ENCODE measurements around the gene TSC22D2.
"Not testable (repeated sequence)": the region's sequence is repeated elsewhere in the genome, so short reads cannot be mapped to it uniquely, and the experiment has no call there.

The TSC22D2 gene

DNA sequence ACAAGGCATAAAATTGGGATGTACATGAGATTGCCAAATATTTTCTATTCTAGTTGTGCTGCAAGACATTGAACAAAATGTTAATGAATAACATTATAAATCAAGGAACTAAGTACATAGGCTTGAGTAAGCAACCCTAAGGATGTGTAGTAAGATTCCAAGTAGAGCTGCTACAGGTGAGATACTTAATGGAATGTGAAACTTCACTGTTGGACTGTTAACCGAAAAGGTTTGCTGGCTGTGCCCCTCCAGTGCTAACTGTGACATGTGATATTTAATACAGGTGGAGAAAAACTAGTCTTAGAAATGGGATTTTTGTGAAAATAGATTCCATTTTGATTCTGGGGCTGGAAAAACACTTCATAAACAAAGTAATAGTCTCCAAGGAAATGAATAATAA lies 52.4 kb downstream of the TSC22D2 start:
- H3K9me3 Mint-ChIP-seq = no peaks in the 10 kb centered on the region
- H3K4me3 Mint-ChIP-seq = no peak overlapping the region
- no peaks in the 10 kb centered on the region for H3K4me1 Mint-ChIP-seq (ENCODE audit: low read depth)
- H3K36me3 Mint-ChIP-seq (ENCODE audit: low read depth) = peaks cover 36% of the 10 kb centered on the region
- H3K27ac Mint-ChIP-seq = no peak overlapping the region
- H3K27me3 Mint-ChIP-seq = no peaks in the 10 kb centered on the region
- no peak for DNase-seq

DNA sequence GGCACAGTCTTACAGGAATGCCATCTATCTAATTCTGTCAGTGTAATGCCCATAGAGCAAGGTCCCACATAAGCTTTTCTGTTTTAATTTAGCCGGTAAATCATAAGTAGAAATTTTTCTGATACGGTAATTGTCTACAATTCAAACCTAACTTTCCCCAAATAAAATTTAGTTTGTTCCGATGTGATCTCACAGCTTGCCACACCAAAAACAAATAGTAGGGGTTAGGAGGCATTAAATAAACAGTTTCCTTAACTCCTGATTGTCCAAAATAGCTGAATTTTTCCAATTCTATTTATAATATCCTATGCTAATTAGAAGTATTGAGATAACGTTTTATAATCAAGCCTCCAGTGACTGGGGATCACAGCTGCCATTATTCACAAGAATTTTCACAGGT lies 53.3 kb downstream of the TSC22D2 start:
- no peaks in the 10 kb centered on the region for H3K27me3 Mint-ChIP-seq
- no peak for DNase-seq
- H3K4me1 Mint-ChIP-seq (ENCODE audit: low read depth) = no peaks in the 10 kb centered on the region
- H3K27ac Mint-ChIP-seq = no peak overlapping the region
- no peak overlapping the region for H3K4me3 Mint-ChIP-seq
- peaks cover 36% of the 10 kb centered on the region for H3K36me3 Mint-ChIP-seq (ENCODE audit: low read depth)
- no peaks in the 10 kb centered on the region for H3K9me3 Mint-ChIP-seq

DNA sequence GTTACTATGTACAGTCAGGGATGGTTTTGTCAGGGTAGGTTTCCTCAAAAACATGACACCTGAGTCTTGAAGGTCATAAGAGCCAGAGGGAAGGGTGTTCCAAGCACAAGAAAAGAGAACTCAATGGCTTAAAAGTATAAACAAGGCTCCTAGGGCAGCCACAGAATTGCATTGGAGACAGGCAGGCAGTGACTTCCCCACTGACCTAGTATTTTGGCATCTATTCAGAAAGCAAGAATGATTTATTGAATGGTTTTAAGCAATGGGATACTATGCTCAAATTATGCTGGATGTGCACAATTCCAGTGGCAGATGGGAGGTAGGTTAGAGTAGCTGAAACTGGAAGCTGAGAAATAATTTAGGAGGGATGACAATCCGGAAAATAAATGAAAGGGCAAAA lies 54.0 kb downstream of the TSC22D2 start:
- Mint-ChIP-seq H3K4me1 (ENCODE audit: low read depth) (no peaks in the 10 kb centered on the region), H3K27me3 (no peaks in the 10 kb centered on the region), H3K9me3 (no peaks in the 10 kb centered on the region), H3K36me3 (ENCODE audit: low read depth) (peaks cover 29% of the 10 kb centered on the region), H3K4me3 (no peak overlapping the region), H3K27ac (no peak overlapping the region)
- DNase-seq = no peak

DNA sequence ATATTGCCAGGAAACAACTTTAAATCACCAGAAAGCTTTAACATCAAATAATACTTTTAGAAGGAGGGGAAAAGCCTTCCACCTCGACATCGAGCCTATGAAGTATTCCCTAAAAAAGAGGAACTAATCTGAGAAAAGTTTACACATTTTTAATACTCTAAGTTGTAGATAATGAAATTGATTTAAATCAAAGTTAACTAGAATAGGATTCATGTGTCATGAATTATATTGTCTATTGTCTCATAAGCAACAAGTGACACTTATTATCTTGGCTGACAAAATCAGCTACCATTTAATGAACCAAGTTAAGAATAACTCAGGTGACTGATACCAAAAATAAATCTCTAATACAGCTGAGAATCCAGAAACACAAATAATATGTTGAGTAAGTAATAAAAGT lies 56.6 kb downstream of the TSC22D2 start:
- Mint-ChIP-seq H3K27ac (no peak overlapping the region), H3K4me3 (no peak overlapping the region), H3K9me3 (no peaks in the 10 kb centered on the region), H3K36me3 (ENCODE audit: low read depth) (peaks cover 5% of the 10 kb centered on the region), H3K27me3 (no peaks in the 10 kb centered on the region), H3K4me1 (ENCODE audit: low read depth) (no peaks in the 10 kb centered on the region)
- no peak for DNase-seq

DNA sequence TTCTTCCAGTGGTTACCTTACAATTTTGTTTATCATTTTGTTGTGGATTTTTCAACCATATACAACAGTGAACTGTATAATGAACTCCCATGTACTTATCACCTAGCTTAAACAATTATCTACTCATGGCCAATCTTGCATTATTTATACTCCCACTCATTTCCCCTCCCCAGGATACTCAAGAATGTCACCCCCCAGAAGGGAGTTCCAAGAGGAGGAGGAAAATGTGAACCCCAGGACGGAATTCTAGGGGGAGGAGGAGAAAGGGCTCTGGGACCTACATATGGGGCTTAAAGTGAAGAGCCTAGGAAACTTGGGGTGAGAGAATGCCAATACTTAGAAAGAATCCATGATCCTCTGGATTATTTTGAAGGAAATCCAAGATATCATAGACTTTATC lies 59.3 kb downstream of the TSC22D2 start:
- DNase-seq = no peak
- Mint-ChIP-seq H3K4me3 (no peak overlapping the region), H3K27me3 (no peaks in the 10 kb centered on the region), H3K27ac (no peak overlapping the region), H3K4me1 (ENCODE audit: low read depth) (no peaks in the 10 kb centered on the region), H3K9me3 (no peaks in the 10 kb centered on the region), H3K36me3 (ENCODE audit: low read depth) (no peaks in the 10 kb centered on the region)

DNA sequence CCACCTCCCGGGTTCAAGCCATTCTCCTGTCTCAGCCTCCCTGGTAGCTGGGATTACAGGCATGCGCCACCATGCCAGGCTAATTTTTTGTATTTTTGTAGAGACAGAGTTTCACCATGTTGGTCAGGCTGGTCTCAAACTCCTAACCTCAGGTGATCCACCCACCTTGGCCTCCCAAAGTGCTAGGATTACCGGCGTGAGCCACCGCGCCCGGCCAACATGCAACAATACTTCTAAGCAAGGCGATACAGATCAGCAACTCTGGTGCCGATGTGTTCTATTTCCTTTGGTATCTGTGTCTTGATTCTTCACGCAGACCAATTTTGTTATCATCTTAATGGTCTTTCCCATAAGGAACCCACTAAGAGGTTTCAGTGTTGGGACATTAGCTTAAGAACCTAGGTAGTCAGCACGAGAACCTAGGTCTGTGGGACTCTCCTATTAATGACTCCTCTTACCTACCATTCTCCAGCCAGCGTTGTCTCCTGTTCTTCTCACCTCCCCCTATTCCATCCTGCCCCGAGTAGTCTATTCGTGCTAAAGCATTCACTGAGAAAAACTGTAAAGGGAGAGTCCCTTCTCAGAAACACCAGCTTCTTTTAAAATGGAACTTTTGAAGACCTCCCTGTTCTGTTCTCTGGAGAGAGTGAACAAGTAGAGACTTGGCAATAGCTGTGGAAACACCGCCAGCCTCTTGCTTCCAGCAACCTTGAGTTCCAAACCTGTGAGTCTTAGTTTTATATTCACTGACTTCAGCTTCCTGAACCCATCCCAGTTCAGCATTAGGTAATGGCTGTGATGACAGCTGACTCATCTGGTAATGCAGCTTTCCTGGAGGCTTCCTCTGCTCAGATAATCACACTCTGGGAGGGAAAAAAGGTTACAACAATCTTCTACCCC lies 61.2 kb downstream of the TSC22D2 start:
- no peak overlapping the region for H3K4me3 Mint-ChIP-seq
- H3K36me3 Mint-ChIP-seq (ENCODE audit: low read depth) = no peaks in the 10 kb centered on the region
- no peaks in the 10 kb centered on the region for H3K9me3 Mint-ChIP-seq
- H3K27me3 Mint-ChIP-seq = no peaks in the 10 kb centered on the region
- H3K27ac Mint-ChIP-seq = no peak overlapping the region
- H3K4me1 Mint-ChIP-seq (ENCODE audit: low read depth) = no peaks in the 10 kb centered on the region
- no peak for DNase-seq

DNA sequence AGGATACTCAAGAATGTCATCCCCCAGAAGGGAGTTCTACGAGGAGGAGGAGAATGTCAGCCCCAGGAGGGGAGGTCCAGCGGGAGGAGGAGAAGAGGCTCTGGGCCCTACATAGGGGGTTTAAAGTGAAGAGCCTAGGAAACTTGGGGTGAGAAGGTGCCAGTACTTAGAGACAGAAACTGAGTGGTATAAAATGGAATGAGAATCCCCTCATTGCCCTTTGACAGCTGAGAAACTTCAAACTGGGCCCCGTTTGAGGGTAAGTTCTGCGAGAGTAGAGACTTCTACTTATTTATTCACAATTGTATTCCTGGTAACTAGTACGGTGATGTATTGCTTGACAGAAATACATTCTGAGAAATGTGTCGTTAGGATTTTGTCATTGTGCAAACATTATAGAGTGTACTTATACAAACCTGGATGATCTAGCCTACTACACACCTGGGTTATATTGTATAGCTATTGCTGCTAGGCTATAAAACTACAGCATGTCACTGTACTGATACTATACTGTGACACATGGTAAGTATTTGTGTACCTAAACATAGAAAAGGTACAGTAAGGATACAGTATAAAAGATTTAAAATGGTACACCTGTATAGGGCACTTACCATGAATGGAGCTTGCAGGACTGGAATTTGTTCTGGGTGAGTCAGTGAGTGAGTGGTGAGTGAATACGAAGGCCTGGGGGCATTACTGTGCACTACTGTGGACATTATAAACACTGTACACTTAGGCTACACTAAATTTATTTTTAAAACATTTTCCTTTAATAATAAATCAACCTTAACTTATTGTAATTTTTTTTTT lies 62.0 kb downstream of the TSC22D2 start:
- DNase-seq = no peak
- Mint-ChIP-seq H3K4me1 (ENCODE audit: low read depth) (no peaks in the 10 kb centered on the region), H3K27me3 (no peaks in the 10 kb centered on the region), H3K9me3 (no peaks in the 10 kb centered on the region), H3K27ac (no peak overlapping the region), H3K4me3 (no peak overlapping the region), H3K36me3 (ENCODE audit: low read depth) (no peaks in the 10 kb centered on the region)

DNA sequence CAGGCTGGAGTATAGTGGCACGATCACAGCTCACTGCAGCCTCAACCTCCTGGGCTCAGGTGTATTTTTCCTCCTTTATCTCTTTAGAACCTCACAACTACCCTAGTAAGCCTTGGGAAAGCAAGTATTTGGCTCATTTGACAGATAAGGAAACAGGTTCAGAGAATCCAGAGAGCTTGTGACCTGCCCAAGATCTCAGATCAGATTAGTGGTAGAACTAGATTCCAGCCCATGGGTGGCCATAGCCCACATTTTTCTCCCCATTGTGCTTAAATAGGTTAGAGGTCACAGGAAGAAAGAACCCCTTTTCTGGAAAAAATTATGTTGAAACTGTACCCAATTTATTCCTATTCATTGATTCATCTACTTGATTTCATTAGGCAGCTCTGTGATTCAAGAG lies 64.3 kb downstream of the TSC22D2 start:
- Mint-ChIP-seq H3K4me3 (no peak overlapping the region), H3K36me3 (ENCODE audit: low read depth) (no peaks in the 10 kb centered on the region), H3K9me3 (no peaks in the 10 kb centered on the region), H3K27me3 (no peaks in the 10 kb centered on the region), H3K4me1 (ENCODE audit: low read depth) (no peaks in the 10 kb centered on the region), H3K27ac (no peak overlapping the region)
- no peak for DNase-seq

DNA sequence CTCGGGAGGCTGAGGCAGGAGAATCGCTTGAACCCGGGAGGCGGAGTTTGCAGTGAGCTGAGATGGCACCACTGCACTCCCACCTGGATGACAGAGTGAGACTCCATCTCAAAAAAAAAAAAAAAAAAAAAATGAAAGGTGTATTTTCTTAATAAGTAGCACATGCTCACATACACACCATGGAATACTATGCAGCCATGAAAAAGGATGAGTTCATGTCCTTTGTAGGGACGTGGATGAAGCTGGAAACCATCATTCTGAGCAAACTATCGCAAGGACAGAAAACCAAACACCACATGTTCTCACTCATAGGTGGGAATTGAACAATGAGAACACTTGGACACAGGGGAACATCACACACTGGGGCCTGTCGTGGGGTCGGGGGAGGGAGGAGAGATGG lies 65.1 kb downstream of the TSC22D2 start:
- H3K4me1 Mint-ChIP-seq (ENCODE audit: low read depth); H3K27ac Mint-ChIP-seq; H3K4me3 Mint-ChIP-seq; H3K27me3 Mint-ChIP-seq; H3K9me3 Mint-ChIP-seq; H3K36me3 Mint-ChIP-seq (ENCODE audit: low read depth); DNase-seq: not testable (repeated sequence)

DNA sequence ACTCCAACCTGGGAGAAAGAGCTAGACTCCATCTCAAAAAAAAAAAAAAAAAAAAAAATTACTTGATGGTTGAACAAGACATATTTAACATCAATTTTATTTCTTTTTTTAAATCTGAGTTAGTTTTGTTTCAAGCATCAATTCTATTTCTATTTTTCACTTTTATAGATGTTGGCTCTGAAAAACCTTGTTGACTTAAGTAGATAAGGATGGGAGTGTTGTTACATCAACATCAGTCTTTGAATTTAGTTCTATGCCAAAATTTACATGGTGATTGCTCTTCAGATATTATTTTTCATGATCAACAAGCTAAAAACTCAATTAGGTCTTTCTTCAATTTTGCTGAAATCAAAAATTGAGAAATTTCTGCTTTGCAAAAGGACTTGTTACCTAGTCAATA lies 71.3 kb downstream of the TSC22D2 start:
- Mint-ChIP-seq H3K9me3 (peaks cover 10% of the 10 kb centered on the region), H3K4me1 (ENCODE audit: low read depth) (no peaks in the 10 kb centered on the region), H3K27ac (no peak overlapping the region), H3K4me3 (no peak overlapping the region), H3K36me3 (ENCODE audit: low read depth) (peaks cover 4% of the 10 kb centered on the region), H3K27me3 (no peaks in the 10 kb centered on the region)
- no peak for DNase-seq

DNA sequence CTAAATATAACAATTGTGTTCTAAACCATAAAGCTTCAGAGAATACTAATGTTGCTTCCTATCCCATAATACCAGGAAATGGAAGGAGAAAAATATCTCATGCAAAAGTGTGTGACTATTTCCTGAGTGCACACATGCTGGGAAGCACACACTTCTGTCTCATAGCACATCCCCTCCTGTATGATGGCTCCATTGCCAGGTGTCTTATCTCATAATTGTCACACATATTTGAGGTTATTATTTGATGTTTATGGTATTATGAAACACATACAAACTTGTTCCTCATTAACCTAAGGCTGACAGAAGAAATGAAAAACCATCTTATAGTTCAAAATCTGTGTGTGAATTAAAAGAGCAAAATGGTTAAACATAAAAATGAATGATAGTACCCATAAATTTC lies 72.8 kb downstream of the TSC22D2 start:
- Mint-ChIP-seq H3K4me3 (no peak overlapping the region), H3K27ac (no peak overlapping the region), H3K4me1 (ENCODE audit: low read depth) (no peaks in the 10 kb centered on the region), H3K27me3 (no peaks in the 10 kb centered on the region), H3K36me3 (ENCODE audit: low read depth) (peaks cover 5% of the 10 kb centered on the region), H3K9me3 (peaks cover 15% of the 10 kb centered on the region)
- no peak for DNase-seq

DNA sequence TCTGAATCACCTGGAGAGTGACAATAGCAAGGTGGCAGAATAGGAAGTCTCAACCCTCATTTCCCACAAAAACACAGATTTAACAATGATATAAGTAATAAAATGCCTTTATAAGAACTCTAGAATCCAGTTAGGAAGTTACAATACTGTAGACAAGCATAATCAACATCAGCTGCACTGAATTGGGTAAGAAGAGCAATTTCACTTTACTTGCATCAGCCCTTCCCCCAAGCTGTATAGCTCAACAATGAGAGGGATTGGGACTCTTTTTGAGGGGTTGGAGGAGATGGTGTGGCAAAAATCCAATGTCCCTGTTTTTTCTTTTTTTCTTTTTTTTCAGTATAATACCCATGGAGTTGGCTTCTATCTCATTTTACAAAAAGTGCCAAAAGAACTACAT lies 75.1 kb downstream of the TSC22D2 start:
- Mint-ChIP-seq H3K9me3 (peaks cover 28% of the 10 kb centered on the region), H3K36me3 (ENCODE audit: low read depth) (peaks cover 5% of the 10 kb centered on the region), H3K4me3 (no peak overlapping the region), H3K4me1 (ENCODE audit: low read depth) (no peaks in the 10 kb centered on the region), H3K27ac (no peak overlapping the region), H3K27me3 (no peaks in the 10 kb centered on the region)
- no peak for DNase-seq

DNA sequence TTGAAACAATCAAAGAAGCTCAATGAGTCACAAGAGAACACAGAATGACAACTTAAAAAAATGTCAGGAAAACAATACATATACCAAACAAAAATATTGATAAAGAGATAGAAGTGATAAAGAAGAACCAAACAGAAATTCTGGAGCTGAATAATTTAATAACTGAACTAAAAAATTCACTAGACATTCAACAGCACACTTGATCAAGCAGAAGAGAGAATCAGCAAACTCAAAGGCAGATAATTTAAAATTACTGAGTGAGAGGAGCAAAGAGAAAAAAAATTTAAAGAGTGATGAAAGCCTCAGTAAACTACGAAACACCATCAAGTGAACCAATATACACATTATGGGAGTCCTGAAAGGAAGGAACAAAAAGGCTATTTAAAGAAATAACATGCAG lies 76.3 kb downstream of the TSC22D2 start:
- Mint-ChIP-seq H3K4me1 (ENCODE audit: low read depth) (no peaks in the 10 kb centered on the region), H3K27ac (no peak overlapping the region), H3K9me3 (peaks cover 28% of the 10 kb centered on the region), H3K36me3 (ENCODE audit: low read depth) (peaks cover 3% of the 10 kb centered on the region), H3K4me3 (no peak overlapping the region), H3K27me3 (no peaks in the 10 kb centered on the region)
- DNase-seq = no peak

DNA sequence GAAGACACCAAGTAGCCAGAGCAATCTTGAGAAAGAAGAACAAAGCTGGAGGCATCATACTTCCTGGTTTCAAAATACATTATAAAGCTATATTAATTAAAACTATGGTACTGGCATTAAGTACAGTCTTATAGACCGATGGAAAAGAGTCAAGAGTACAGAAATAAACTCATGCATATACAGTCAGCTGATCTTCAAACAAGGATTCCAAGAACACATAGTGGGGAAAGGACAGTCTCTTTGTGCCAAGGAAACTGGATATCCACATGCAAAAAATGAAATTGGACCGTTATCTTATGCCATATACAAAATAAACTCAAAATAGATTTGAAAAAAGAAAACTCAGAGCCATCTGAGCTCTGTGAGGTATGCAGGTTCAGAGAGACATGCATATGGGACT lies 80.8 kb downstream of the TSC22D2 start:
- Mint-ChIP-seq H3K4me1 (ENCODE audit: low read depth) (no peaks in the 10 kb centered on the region), H3K4me3 (no peak overlapping the region), H3K27ac (no peak overlapping the region)

DNA sequence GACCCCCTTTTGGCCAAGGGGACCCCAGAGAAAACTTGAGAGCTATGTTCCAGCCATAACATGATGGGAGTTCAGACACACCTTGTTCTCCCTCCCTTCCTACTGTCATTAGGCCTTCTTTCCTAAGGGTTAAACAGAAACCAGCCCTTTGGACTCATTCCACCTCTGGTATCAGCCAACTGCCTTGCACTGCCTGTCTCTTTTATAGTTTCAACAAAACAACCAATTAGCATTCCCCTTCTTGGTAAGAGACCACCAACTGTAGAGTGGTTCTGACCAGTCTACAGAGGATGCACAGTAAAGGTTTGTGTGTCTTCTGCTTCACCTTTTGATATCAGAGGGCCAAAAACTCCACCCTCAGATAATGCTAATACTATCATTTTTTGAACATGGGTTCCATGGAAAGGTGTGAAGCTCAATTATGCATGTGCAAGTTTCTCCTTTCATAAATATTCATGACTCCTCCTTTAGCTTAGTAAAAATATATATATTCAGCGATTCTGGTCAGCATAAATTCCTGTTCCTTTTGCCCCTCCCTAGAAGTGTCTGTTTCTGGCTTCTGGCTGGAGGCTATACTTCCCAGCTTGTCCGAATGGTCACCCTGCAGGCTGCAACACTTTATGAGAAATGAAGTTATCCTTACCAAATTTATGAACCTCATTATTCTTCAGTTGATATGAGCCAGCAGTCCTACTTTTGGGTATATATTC lies 82.3 kb downstream of the TSC22D2 start:
- DNase-seq = no peak
- no peaks in the 10 kb centered on the region for H3K27me3 Mint-ChIP-seq
- peaks cover 13% of the 10 kb centered on the region for H3K9me3 Mint-ChIP-seq
- no peaks in the 10 kb centered on the region for H3K36me3 Mint-ChIP-seq (ENCODE audit: low read depth)
- H3K4me3 Mint-ChIP-seq = no peak overlapping the region
- H3K4me1 Mint-ChIP-seq (ENCODE audit: low read depth) = no peaks in the 10 kb centered on the region
- H3K27ac Mint-ChIP-seq = no peak overlapping the region

More for the DNA sequence above, 80.8 kb downstream of the TSC22D2 start:
- peaks cover 3% of the 10 kb centered on the region for H3K36me3 Mint-ChIP-seq (ENCODE audit: low read depth)
- no peak for DNase-seq
- no peaks in the 10 kb centered on the region for H3K27me3 Mint-ChIP-seq
- peaks cover 23% of the 10 kb centered on the region for H3K9me3 Mint-ChIP-seq

Data from activated T-cell treated with anti-CD3 and anti-CD28 coated beads, Interleukin-2, amount 50 U/mL, for 24 hours (primary cell).